GM23338 (cell line): Measurements from ENCODE around the gene SCFD2. TPM values are rescaled to one million over a fixed set of nuclear protein-coding genes. Genes with fewer than 3 reads are reported as not detected.

Experiments used
- ATAC-seq: fragments of 200-7000 bp; cut with Tn5 transposase; 3 replicates; pipeline ENCODE4 v1.9.1; 2020
- DNase-seq: peaks from one replicate; pipeline ENCODE4 v3.0.0-alpha.2; 2015; ENCODE audit warnings: low spot score
- H2AFZ ChIP-seq: fragments of 200-600 bp; sonication (generic); 2 replicates; pipeline ENCODE4 v1.8.0; 2016; ENCODE audit warnings: antibody characterized with exemption, mild to moderate bottlenecking, moderate library complexity
- H3F3A ChIP-seq: fragments of 200-600 bp; sonication (generic); replicated peaks from 2 replicates; pipeline ENCODE4 v1.8.0; 2017; ENCODE audit warnings: antibody characterized with exemption, mixed run types, low read depth
- H3K27ac ChIP-seq: fragments of 200-600 bp; sonication (generic); 2 replicates; pipeline ENCODE4 v1.6.1; 2016; ENCODE audit warnings: low read depth
- H3K27me3 ChIP-seq: fragments of 200-600 bp; sonication (generic); 2 replicates; pipeline ENCODE4 v1.8.0; 2016; ENCODE audit warnings: mild to moderate bottlenecking, mixed run types, moderate library complexity; ENCODE audit not compliant: insufficient read depth
- H3K36me3 ChIP-seq: fragments of 200-600 bp; sonication (generic); 2 replicates; pipeline ENCODE4 v1.8.0; 2016; ENCODE audit warnings: mild to moderate bottlenecking; ENCODE audit not compliant: insufficient read depth
- H3K4me1 ChIP-seq: fragments of 200-600 bp; sonication (generic); 2 replicates; pipeline ENCODE4 v1.8.0; 2016; ENCODE audit warnings: mild to moderate bottlenecking, moderate library complexity; ENCODE audit not compliant: insufficient read depth
- H3K4me2 ChIP-seq: fragments of 200-600 bp; sonication (generic); 2 replicates; pipeline ENCODE4 v1.7.1; 2017; ENCODE audit warnings: mixed run types
- H3K4me3 ChIP-seq: fragments of 200-600 bp; sonication (generic); 2 replicates; pipeline ENCODE4 v1.6.1; 2016; ENCODE audit warnings: mixed run types
- H3K79me2 ChIP-seq: fragments of 200-600 bp; sonication (generic); replicated peaks from 2 replicates; pipeline ENCODE4 v1.8.0; 2017; ENCODE audit warnings: mild to moderate bottlenecking; ENCODE audit not compliant: insufficient read depth
- H3K9me2 ChIP-seq: fragments of 200-600 bp; sonication (generic); 2 replicates; pipeline ENCODE4 v1.8.0; 2017; ENCODE audit not compliant: insufficient read depth
- H4K20me1 ChIP-seq: fragments of 200-600 bp; sonication (generic); replicated peaks from 2 replicates; pipeline ENCODE4 v1.8.0; 2017; ENCODE audit warnings: mild to moderate bottlenecking; ENCODE audit not compliant: insufficient read depth
- H3K27ac Mint-ChIP-seq: 2 replicates; pipeline ENCODE4 v1.8.0; 2020; ENCODE audit warnings: inconsistent platforms, mild to moderate bottlenecking, moderate library complexity, mixed read lengths
- H3K27me3 Mint-ChIP-seq: 3 replicates; pipeline ENCODE4 v1.8.0; 2022; ENCODE audit warnings: low read depth, mild to moderate bottlenecking, moderate library complexity, mixed read lengths, inconsistent platforms; ENCODE audit not compliant: insufficient read depth, poor library complexity
- H3K36me3 Mint-ChIP-seq: 3 replicates; pipeline ENCODE4 v1.8.0; 2021; ENCODE audit warnings: low read depth, mild to moderate bottlenecking, inconsistent platforms, moderate library complexity, mixed read lengths
- H3K4me1 Mint-ChIP-seq: 3 replicates; pipeline ENCODE4 v1.8.0; 2020; ENCODE audit warnings: mild to moderate bottlenecking, inconsistent platforms, mixed read lengths
- H3K4me3 Mint-ChIP-seq: 3 replicates; pipeline ENCODE4 v1.8.0; 2021; ENCODE audit warnings: moderate library complexity, mild to moderate bottlenecking, inconsistent platforms, mixed read lengths
- H3K9me3 Mint-ChIP-seq: 3 replicates; pipeline ENCODE4 v1.8.0; 2020; ENCODE audit warnings: moderate library complexity, mild to moderate bottlenecking, inconsistent platforms, mixed read lengths
- CREB1 ChIP-seq: fragments of 250-450 bp; sonication (Bioruptor Pico); IDR thresholded peaks from 2 replicates; pipeline ENCODE4 v1.5.0; 2020; ENCODE audit warnings: low read depth, mild to moderate bottlenecking, moderate library complexity
- EZH2 ChIP-seq: fragments of 200-600 bp; sonication (generic); IDR thresholded peaks from one replicate; pipeline ENCODE4 v1.8.0; 2017; ENCODE audit warnings: antibody characterized with exemption, mild to moderate bottlenecking, low read depth; ENCODE audit not compliant: unreplicated experiment
- EZH2phosphoT487 ChIP-seq: fragments of 200-600 bp; sonication (generic); IDR thresholded peaks from one replicate; pipeline ENCODE4 v1.8.1; 2018; ENCODE audit warnings: antibody characterized with exemption; ENCODE audit not compliant: unreplicated experiment
- JUNB ChIP-seq: IDR thresholded peaks from one replicate; pipeline ENCODE4 v1.6.1; 2016; ENCODE audit warnings: antibody characterized with exemption; ENCODE audit not compliant: unreplicated experiment
- NANOG ChIP-seq: IDR thresholded peaks from 2 replicates; pipeline ENCODE4 v1.6.1; 2016; ENCODE audit warnings: antibody characterized with exemption, borderline replicate concordance
- POLR2AphosphoS5 ChIP-seq: IDR thresholded peaks from 2 replicates; pipeline ENCODE4 v1.6.1; 2016; ENCODE audit warnings: antibody characterized with exemption, low read depth
- REST ChIP-seq: IDR thresholded peaks from one replicate; pipeline ENCODE4 v1.6.1; 2018; ENCODE audit warnings: antibody characterized with exemption; ENCODE audit not compliant: unreplicated experiment
- STAT1 ChIP-seq: IDR thresholded peaks from one replicate; pipeline ENCODE4 v1.6.1; 2016; ENCODE audit warnings: antibody characterized with exemption; ENCODE audit not compliant: unreplicated experiment
- ZNF114 ChIP-seq: fragments of 250-450 bp; sonication (Bioruptor Pico); IDR thresholded peaks from 2 replicates; pipeline ENCODE4 v1.5.0; 2020; ENCODE audit warnings: mild to moderate bottlenecking, moderate library complexity
- ZNF331 ChIP-seq: fragments of 250-450 bp; sonication (Bioruptor Pico); IDR thresholded peaks from 2 replicates; pipeline ENCODE4 v1.5.0; 2020; ENCODE audit warnings: low read depth, mild to moderate bottlenecking, moderate library complexity
- polyA plus RNA-seq: library from polyadenylated mRNA; unstranded; fragments of >200 nt; fragmentation: Nextera tagmentation; extraction: Ambion mirVana; gene quantifications from 2 replicates; pipeline ENCODE4 v1.2.1, GENCODE V29; 2016
- total RNA-seq: library from RNA; depleted of rRNA; stranded (reverse); fragments of >200 nt; shearing (Covaris generic); gene quantifications from 2 replicates; pipeline ENCODE4 v1.2.3, GENCODE V29; 2014
- TF ChIP-seq, protein P1 (sequence below): IDR thresholded peaks from 2 replicates; pipeline ENCODE4 v1.6.1; 2016; ENCODE audit warnings: antibody characterized with exemption
- TF ChIP-seq, protein P2 (sequence below), 2 experiments: fragments of 200-600 bp in 1 of 2; sonication (generic) in 1 of 2; conservative IDR thresholded peaks; 2 replicates each; pipeline versions ENCODE4 v1.5.1 to v1.6.1; 2016 to 2017; ENCODE audit warnings: antibody characterized with exemption in 2 of 2, low read depth in 2 of 2, mild to moderate bottlenecking in 2 of 2, moderate library complexity in 1 of 2
- TF ChIP-seq, protein P3 (sequence below): fragments of 250-450 bp; sonication (Bioruptor Pico); IDR thresholded peaks from 2 replicates; pipeline ENCODE4 v1.5.0; 2020; ENCODE audit warnings: mild to moderate bottlenecking, moderate library complexity

SCFD2 gene
- total and polyA plus RNA-seq, 2 experiments from 2014 or later: 5.7 to 17.5 TPM

GRCh38 chr4:53136954-53137353 is 228.9 kb downstream of the SCFD2 start:
- no peaks in the 10 kb centered on the region for H4K20me1 ChIP-seq
- H2AFZ ChIP-seq: no peak overlapping the region
- ATAC-seq (no peak), DNase-seq (no peak)
- Mint-ChIP-seq H3K27me3 (no peaks in the 10 kb centered on the region), H3K9me3 (peaks cover 17% of the 10 kb centered on the region), H3K4me3 (no peak overlapping the region), H3K36me3 (peaks cover 14% of the 10 kb centered on the region; the same call in 2 of the 3 replicates), H3K4me1 (no peaks in the 10 kb centered on the region), H3K27ac (no peak overlapping the region)
- no peaks in the 10 kb centered on the region for H3F3A ChIP-seq
- no peak overlapping the region for H3K4me2 ChIP-seq
- no peaks in the 10 kb centered on the region for H3K79me2 ChIP-seq
- H3K4me3 ChIP-seq: no peak overlapping the region
- no peaks in the 10 kb centered on the region for H3K27me3 ChIP-seq
- no peak overlapping the region for H3K27ac ChIP-seq
- no peaks in the 10 kb centered on the region for H3K4me1 ChIP-seq
- no peaks in the 10 kb centered on the region for H3K36me3 ChIP-seq
- H3K9me2 ChIP-seq: no peaks in the 10 kb centered on the region
- TF ChIP-seq, protein P1, sequence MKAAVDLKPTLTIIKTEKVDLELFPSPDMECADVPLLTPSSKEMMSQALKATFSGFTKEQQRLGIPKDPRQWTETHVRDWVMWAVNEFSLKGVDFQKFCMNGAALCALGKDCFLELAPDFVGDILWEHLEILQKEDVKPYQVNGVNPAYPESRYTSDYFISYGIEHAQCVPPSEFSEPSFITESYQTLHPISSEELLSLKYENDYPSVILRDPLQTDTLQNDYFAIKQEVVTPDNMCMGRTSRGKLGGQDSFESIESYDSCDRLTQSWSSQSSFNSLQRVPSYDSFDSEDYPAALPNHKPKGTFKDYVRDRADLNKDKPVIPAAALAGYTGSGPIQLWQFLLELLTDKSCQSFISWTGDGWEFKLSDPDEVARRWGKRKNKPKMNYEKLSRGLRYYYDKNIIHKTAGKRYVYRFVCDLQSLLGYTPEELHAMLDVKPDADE: no peak
- TF ChIP-seq EZH2 (no peak), NANOG (no peak), ZNF114 (CRISPR knock-in tag) (no peak), EZH2phosphoT487 (no peak), ZNF331 (no peak), CREB1 (CRISPR knock-in tag) (no peak), JUNB (no peak), REST (no peak), STAT1 (no peak), POLR2AphosphoS5 (no peak)
- TF ChIP-seq, protein P2, sequence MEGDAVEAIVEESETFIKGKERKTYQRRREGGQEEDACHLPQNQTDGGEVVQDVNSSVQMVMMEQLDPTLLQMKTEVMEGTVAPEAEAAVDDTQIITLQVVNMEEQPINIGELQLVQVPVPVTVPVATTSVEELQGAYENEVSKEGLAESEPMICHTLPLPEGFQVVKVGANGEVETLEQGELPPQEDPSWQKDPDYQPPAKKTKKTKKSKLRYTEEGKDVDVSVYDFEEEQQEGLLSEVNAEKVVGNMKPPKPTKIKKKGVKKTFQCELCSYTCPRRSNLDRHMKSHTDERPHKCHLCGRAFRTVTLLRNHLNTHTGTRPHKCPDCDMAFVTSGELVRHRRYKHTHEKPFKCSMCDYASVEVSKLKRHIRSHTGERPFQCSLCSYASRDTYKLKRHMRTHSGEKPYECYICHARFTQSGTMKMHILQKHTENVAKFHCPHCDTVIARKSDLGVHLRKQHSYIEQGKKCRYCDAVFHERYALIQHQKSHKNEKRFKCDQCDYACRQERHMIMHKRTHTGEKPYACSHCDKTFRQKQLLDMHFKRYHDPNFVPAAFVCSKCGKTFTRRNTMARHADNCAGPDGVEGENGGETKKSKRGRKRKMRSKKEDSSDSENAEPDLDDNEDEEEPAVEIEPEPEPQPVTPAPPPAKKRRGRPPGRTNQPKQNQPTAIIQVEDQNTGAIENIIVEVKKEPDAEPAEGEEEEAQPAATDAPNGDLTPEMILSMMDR (conservative IDR thresholded peaks at IDR 0.05; ENCODE audit: low read depth in 2 of 2): no peak
- TF ChIP-seq, protein P3, sequence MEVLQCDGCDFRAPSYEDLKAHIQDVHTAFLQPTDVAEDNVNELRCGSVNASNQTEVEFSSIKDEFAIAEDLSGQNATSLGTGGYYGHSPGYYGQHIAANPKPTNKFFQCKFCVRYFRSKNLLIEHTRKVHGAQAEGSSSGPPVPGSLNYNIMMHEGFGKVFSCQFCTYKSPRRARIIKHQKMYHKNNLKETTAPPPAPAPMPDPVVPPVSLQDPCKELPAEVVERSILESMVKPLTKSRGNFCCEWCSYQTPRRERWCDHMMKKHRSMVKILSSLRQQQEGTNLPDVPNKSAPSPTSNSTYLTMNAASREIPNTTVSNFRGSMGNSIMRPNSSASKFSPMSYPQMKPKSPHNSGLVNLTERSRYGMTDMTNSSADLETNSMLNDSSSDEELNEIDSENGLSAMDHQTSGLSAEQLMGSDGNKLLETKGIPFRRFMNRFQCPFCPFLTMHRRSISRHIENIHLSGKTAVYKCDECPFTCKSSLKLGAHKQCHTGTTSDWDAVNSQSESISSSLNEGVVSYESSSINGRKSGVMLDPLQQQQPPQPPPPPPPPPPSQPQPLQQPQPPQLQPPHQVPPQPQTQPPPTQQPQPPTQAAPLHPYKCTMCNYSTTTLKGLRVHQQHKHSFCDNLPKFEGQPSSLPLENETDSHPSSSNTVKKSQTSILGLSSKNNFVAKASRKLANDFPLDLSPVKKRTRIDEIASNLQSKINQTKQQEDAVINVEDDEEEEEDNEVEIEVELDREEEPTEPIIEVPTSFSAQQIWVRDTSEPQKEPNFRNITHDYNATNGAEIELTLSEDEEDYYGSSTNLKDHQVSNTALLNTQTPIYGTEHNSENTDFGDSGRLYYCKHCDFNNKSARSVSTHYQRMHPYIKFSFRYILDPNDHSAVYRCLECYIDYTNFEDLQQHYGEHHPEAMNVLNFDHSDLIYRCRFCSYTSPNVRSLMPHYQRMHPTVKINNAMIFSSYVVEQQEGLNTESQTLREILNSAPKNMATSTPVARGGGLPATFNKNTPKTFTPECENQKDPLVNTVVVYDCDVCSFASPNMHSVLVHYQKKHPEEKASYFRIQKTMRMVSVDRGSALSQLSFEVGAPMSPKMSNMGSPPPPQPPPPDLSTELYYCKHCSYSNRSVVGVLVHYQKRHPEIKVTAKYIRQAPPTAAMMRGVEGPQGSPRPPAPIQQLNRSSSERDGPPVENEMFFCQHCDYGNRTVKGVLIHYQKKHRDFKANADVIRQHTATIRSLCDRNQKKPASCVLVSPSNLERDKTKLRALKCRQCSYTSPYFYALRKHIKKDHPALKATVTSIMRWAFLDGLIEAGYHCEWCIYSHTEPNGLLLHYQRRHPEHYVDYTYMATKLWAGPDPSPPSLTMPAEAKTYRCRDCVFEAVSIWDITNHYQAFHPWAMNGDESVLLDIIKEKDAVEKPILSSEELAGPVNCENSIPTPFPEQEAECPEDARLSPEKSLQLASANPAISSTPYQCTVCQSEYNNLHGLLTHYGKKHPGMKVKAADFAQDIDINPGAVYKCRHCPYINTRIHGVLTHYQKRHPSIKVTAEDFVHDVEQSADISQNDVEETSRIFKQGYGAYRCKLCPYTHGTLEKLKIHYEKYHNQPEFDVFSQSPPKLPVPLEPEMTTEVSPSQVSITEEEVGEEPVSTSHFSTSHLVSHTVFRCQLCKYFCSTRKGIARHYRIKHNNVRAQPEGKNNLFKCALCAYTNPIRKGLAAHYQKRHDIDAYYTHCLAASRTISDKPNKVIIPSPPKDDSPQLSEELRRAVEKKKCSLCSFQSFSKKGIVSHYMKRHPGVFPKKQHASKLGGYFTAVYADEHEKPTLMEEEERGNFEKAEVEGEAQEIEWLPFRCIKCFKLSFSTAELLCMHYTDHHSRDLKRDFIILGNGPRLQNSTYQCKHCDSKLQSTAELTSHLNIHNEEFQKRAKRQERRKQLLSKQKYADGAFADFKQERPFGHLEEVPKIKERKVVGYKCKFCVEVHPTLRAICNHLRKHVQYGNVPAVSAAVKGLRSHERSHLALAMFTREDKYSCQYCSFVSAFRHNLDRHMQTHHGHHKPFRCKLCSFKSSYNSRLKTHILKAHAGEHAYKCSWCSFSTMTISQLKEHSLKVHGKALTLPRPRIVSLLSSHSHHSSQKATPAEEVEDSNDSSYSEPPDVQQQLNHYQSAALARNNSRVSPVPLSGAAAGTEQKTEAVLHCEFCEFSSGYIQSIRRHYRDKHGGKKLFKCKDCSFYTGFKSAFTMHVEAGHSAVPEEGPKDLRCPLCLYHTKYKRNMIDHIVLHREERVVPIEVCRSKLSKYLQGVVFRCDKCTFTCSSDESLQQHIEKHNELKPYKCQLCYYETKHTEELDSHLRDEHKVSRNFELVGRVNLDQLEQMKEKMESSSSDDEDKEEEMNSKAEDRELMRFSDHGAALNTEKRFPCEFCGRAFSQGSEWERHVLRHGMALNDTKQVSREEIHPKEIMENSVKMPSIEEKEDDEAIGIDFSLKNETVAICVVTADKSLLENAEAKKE (CRISPR knock-in tag): no peak
